H1 (cell line): ENCODE results near the gene ANP32B. TPM values are rescaled to one million over a fixed set of nuclear protein-coding genes. Genes with fewer than 3 reads are reported as not detected.

Experiments used
- CTCF ChIA-PET: fragments of 300-600 bp; sonication (Branson Sonifier 250); formaldehyde crosslinking; loops from one replicate; lab custom pipeline; 2021; ENCODE audit not compliant: partially characterized antibody; lab: Charles Lee
- POLR2A ChIA-PET: fragments of 300-600 bp; sonication (Branson Sonifier 250); formaldehyde crosslinking; loops from one replicate; lab custom pipeline; 2021; ENCODE audit warnings: inconsistent platforms; ENCODE audit not compliant: partially characterized antibody; lab: Charles Lee
- DNase-seq, 2 experiments: peaks; one replicate each; pipeline versions ENCODE4 v3.0.0 to v3.0.0-alpha.2; 2010 to 2022; ENCODE audit warnings: low spot score in 2 of 2, low read depth in 1 of 2, mixed read lengths in 1 of 2
- FAIRE-seq: peaks from 2 replicates; lab custom pipeline; 2011; peaks lifted over from hg19 to GRCh38; lab: Jason Lieb, UNC
- H2AFZ ChIP-seq: 2 replicates; pipeline ENCODE4 v1.8.1; 2012; ENCODE audit warnings: low read length, inconsistent platforms
- H2AK5ac ChIP-seq: 2 replicates; pipeline ENCODE4 v1.6.1; 2013; ENCODE audit warnings: low read depth, low read length
- H2BK120ac ChIP-seq: replicated peaks from 2 replicates; pipeline ENCODE3; 2013; ENCODE audit warnings: low read depth, low read length, inconsistent platforms
- H2BK12ac ChIP-seq: 2 replicates; pipeline ENCODE4 v1.6.1; 2013; ENCODE audit warnings: low read depth, low read length
- H2BK15ac ChIP-seq: 2 replicates; pipeline ENCODE4 v1.6.1; 2013; ENCODE audit warnings: low read length
- H2BK20ac ChIP-seq: 2 replicates; pipeline ENCODE4 v1.6.1; 2013; ENCODE audit warnings: low read length
- H2BK5ac ChIP-seq: 2 replicates; pipeline ENCODE4 v1.6.1; 2013; ENCODE audit warnings: low read depth, low read length
- H3K14ac ChIP-seq: 2 replicates; pipeline ENCODE4 v1.6.1; 2013; ENCODE audit warnings: inconsistent platforms; ENCODE audit not compliant: insufficient read length
- H3K18ac ChIP-seq: 2 replicates; pipeline ENCODE4 v1.6.1; 2013; ENCODE audit warnings: low read length; ENCODE audit errors: extremely low read depth
- H3K23ac ChIP-seq: 2 replicates; pipeline ENCODE4 v1.6.1; 2013; ENCODE audit warnings: inconsistent platforms; ENCODE audit not compliant: insufficient read length
- H3K23me2 ChIP-seq: 2 replicates; pipeline ENCODE4 v1.6.1; 2013; ENCODE audit warnings: low read depth, low read length
- H3K27ac ChIP-seq: 2 replicates; pipeline ENCODE4 v1.6.1; 2011; ENCODE audit warnings: low read depth, low read length, inconsistent platforms
- H3K27me3 ChIP-seq, 4 experiments: replicated peaks in 1 of 4; 1 replicate in 1 of 4; 2 replicates in 3 of 4; pipeline versions ENCODE4 v1.6.1 to v1.8.1; 2011 to 2013; ENCODE audit warnings: low read length in 3 of 4, mild to moderate bottlenecking in 3 of 4, inconsistent platforms in 2 of 4, mixed read lengths in 2 of 4, moderate library complexity in 1 of 4; ENCODE audit not compliant: control insufficient read depth in 3 of 4, insufficient read depth in 3 of 4; ENCODE audit errors: extremely low read depth in 1 of 4
- H3K36me3 ChIP-seq, 4 experiments: 2 replicates each; pipeline versions ENCODE4 v1.6.1 to v1.8.1; 2011 to 2013; ENCODE audit warnings: mild to moderate bottlenecking in 4 of 4, low read length in 3 of 4, moderate library complexity in 2 of 4, control low read depth in 1 of 4, inconsistent platforms in 1 of 4; ENCODE audit not compliant: insufficient read depth in 4 of 4, control insufficient read depth in 2 of 4
- H3K4ac ChIP-seq: replicated peaks from 2 replicates; pipeline ENCODE3; 2013; ENCODE audit warnings: low read length, low read depth, mixed read lengths, inconsistent platforms; ENCODE audit not compliant: insufficient read length
- H3K4me1 ChIP-seq, 4 experiments: replicated peaks in 1 of 4; 1 replicate in 1 of 4; 2 replicates in 3 of 4; pipeline versions ENCODE4 v1.6.1 to v1.8.1; 2011 to 2013; ENCODE audit warnings: low read length in 3 of 4, inconsistent platforms in 2 of 4, mixed read lengths in 1 of 4; ENCODE audit not compliant: insufficient read depth in 4 of 4, control insufficient read depth in 3 of 4
- H3K4me2 ChIP-seq, 2 experiments: 2 replicates each; pipeline versions ENCODE4 v1.6.1 to v1.8.1; 2011 to 2013; ENCODE audit warnings: low read depth in 2 of 2, low read length in 2 of 2, control low read depth in 1 of 2, inconsistent platforms in 1 of 2, mild to moderate bottlenecking in 1 of 2; ENCODE audit not compliant: insufficient read depth in 1 of 2
- H3K4me3 ChIP-seq, 4 experiments: fragments of 200-600, 300-600 bp in 1 of 4; sonication (generic), shearing (Covaris generic), sonication (Bioruptor Twin) in 1 of 4; 2 replicates each; pipeline versions ENCODE4 v1.5.1 to v1.8.1; 2011 to 2016; ENCODE audit warnings: low read length in 4 of 4, low read depth in 3 of 4, control low read depth in 2 of 4, inconsistent platforms in 2 of 4, mild to moderate bottlenecking in 2 of 4, mixed read lengths in 1 of 4, moderate library complexity in 1 of 4; ENCODE audit not compliant: insufficient read depth in 2 of 4; ENCODE audit errors: extremely low read depth in 1 of 4
- H3K56ac ChIP-seq: replicated peaks from 2 replicates; pipeline ENCODE3; 2013; ENCODE audit warnings: low read depth, mild to moderate bottlenecking, mixed read lengths, low read length, inconsistent platforms; ENCODE audit not compliant: insufficient read length
- H3K79me1 ChIP-seq: 2 replicates; pipeline ENCODE4 v1.6.1; 2013; ENCODE audit warnings: low read depth, low read length, control low read depth
- H3K79me2 ChIP-seq, 2 experiments: 2 replicates each; pipeline versions ENCODE4 v1.6.1 to v1.8.1; 2012 to 2013; ENCODE audit warnings: low read length in 2 of 2, mild to moderate bottlenecking in 2 of 2, inconsistent platforms in 1 of 2; ENCODE audit not compliant: insufficient read depth in 2 of 2, control insufficient read depth in 1 of 2
- H3K9ac ChIP-seq, 4 experiments: replicated peaks in 1 of 4; 1 replicate in 1 of 4; 2 replicates in 3 of 4; pipeline versions ENCODE4 v1.6.1 to v1.8.1; 2011 to 2013; ENCODE audit warnings: low read depth in 3 of 4, low read length in 3 of 4, control low read depth in 2 of 4, mild to moderate bottlenecking in 2 of 4, moderate library complexity in 2 of 4, inconsistent platforms in 1 of 4; ENCODE audit errors: extremely low read depth in 1 of 4
- H3K9me3 ChIP-seq, 2 experiments: 2 replicates each; pipeline versions ENCODE4 v1.6.1 to v1.8.1; 2012 to 2013; ENCODE audit warnings: mild to moderate bottlenecking in 2 of 2, moderate library complexity in 2 of 2, control low read depth in 1 of 2, inconsistent platforms in 1 of 2, low read depth in 1 of 2, low read length in 1 of 2, mixed read lengths in 1 of 2; ENCODE audit not compliant: insufficient read depth in 2 of 2
- H4K20me1 ChIP-seq, 2 experiments: replicated peaks in 1 of 2; 2 replicates each; pipeline versions ENCODE3 to v1.8.1; 2011 to 2013; ENCODE audit warnings: inconsistent platforms in 2 of 2, low read length in 2 of 2, mild to moderate bottlenecking in 1 of 2; ENCODE audit not compliant: insufficient read depth in 2 of 2, control insufficient read depth in 1 of 2
- H4K5ac ChIP-seq: 2 replicates; pipeline ENCODE4 v1.6.1; 2013; ENCODE audit warnings: low read length, low read depth, mixed read lengths, inconsistent platforms; ENCODE audit not compliant: insufficient read length
- H4K8ac ChIP-seq: 2 replicates; pipeline ENCODE4 v1.8.0; 2013; ENCODE audit warnings: mild to moderate bottlenecking, moderate library complexity, low read length, inconsistent platforms; ENCODE audit not compliant: insufficient read depth; ENCODE audit errors: extremely low read depth
- H4K91ac ChIP-seq: replicated peaks from 2 replicates; pipeline ENCODE3; 2013; ENCODE audit warnings: low read length, mixed read lengths, inconsistent platforms; ENCODE audit not compliant: insufficient read length
- HDAC2 ChIP-seq, 2 experiments: fragments of 300-600 bp in 1 of 2; sonication (generic) in 1 of 2; IDR thresholded peaks; 2 replicates each; pipeline ENCODE4 v1.6.1; 2011 to 2012; ENCODE audit warnings: low read depth in 2 of 2, low read length in 2 of 2, mild to moderate bottlenecking in 2 of 2, moderate library complexity in 2 of 2, borderline replicate concordance in 1 of 2, inconsistent platforms in 1 of 2
- SIRT6 ChIP-seq: IDR thresholded peaks from one replicate; pipeline ENCODE4 v1.7.1; 2012; ENCODE audit warnings: low read length, inconsistent platforms
- WGBS, 2 experiments: shearing (Covaris generic) in 1 of 2; methylation state at CpG; one replicate each; pipeline versions ENCODE4 v1.1.6 to v1.1.7; 2013 to 2015; ENCODE audit warnings: low lambda C conversion rate in 2 of 2, mixed read lengths in 2 of 2, inconsistent platforms in 1 of 2, low coverage in 1 of 2, missing lambda C conversion rate in 1 of 2; ENCODE audit not compliant: insufficient replicate concordance in 2 of 2, insufficient coverage in 1 of 2, insufficient read length in 1 of 2; ENCODE audit errors: extremely low coverage in 1 of 2, missing lambda C conversion rate in 1 of 2; 5-methylcytosine and 5-hydroxymethylcytosine counted together
- polyA plus RNA-seq, 7 experiments: library from polyadenylated mRNA; depleted of rRNA in 3 of 7; stranded (reverse) in 5 of 7; unstranded in 2 of 7; fragments of >200 nt in 5 of 7; fragments of 200-250 nt in 2 of 7; gene quantifications; 1 replicate in 5 of 7; 2 replicates in 1 of 7; 4 replicates in 1 of 7; pipeline versions ENCODE4 v1.2.1 to v1.2.3, GENCODE V29; 2011 to 2013; ENCODE audit warnings: missing spikeins in 2 of 7, mixed read lengths in 2 of 7
- total RNA-seq: library from RNA; stranded (reverse); fragmentation: NEBNext Ultra II Directional; extraction: Animal tissue kit (Norgen Biotek cat#: 25700); gene quantifications from 2 replicates; pipeline ENCODE4 v1.2.1, GENCODE V29; 2021

ANP32B gene
- total and polyA plus RNA-seq, 2 of the 8 experiments (the other 6 are each of a cell fraction or from before 2014, with no cell fraction given): 7.6 to 88.1 TPM

- no peak overlapping the region for H2BK12ac ChIP-seq
- no peak overlapping the region for H2BK120ac ChIP-seq
- 78% methylated on average over 7 of the region's 7 CpGs; no CpG with 5 or more reads in 1 of the 2 experiments for WGBS, 2 experiments
- H4K91ac ChIP-seq: no peak overlapping the region
- H2BK15ac ChIP-seq: no peak overlapping the region
- no peak overlapping the region for H4K5ac ChIP-seq
- H3K23ac ChIP-seq: no peak overlapping the region
- ChIA-PET CTCF (interaction anchor here (0.6 kb wide), 1 partner anchor 16 kb away, joined by 3 read pairs; no protein-coding TSS in a partner anchor), POLR2A (interaction anchor here (0.6 kb wide), 1 partner anchor 36 kb away, joined by 3 read pairs; no protein-coding TSS in a partner anchor)
- H3K4me3 ChIP-seq: no peak overlapping the region
- no peak overlapping the region for H3K18ac ChIP-seq
- H3K36me3 ChIP-seq: no peaks in the 10 kb centered on the region
- no peak overlapping the region for H3K27ac ChIP-seq
- peaks cover 38 to 79% (median 52%) of the 10 kb centered on the region in 4 experiments for H3K27me3 ChIP-seq
- H3K4me2 ChIP-seq: no peak overlapping the region
- H3K9me3 ChIP-seq: peaks cover 0 to under 1% of the 10 kb centered on the region in 2 experiments; a peak in 1 of 4 replicates
- no peak overlapping the region for H3K4ac ChIP-seq
- H3K14ac ChIP-seq: no peak overlapping the region
- H2BK20ac ChIP-seq: no peak overlapping the region
- H4K20me1 ChIP-seq: peaks cover 6 to 19% of the 10 kb centered on the region in 2 experiments
- H3K9ac ChIP-seq: no peak overlapping the region
- H2AFZ ChIP-seq: no peak overlapping the region
- FAIRE-seq: no peak
- H3K23me2 ChIP-seq: peaks cover 10% of the 10 kb centered on the region; the same call in 1 of the 2 replicates
- peaks cover 0 to 3% (median under 1%) of the 10 kb centered on the region in 4 experiments; a peak in 2 of 7 replicates for H3K4me1 ChIP-seq
- no peaks in the 10 kb centered on the region for H3K79me1 ChIP-seq
- H3K56ac ChIP-seq: no peak overlapping the region
- H2BK5ac ChIP-seq: no peak overlapping the region
- no peak overlapping the region for H4K8ac ChIP-seq
- H2AK5ac ChIP-seq: no peak overlapping the region
- no peaks in the 10 kb centered on the region for H3K79me2 ChIP-seq
- no peak for DNase-seq
- TF ChIP-seq SIRT6 (no peak), HDAC2 (IDR thresholded peaks at IDR 0.05; ENCODE audit: borderline replicate concordance in 1 of 2, low read depth in 2 of 2, low read length in 2 of 2) (no peak)
Observed at GRCh38 chr9:97979788-97980478, 3.2 kb upstream of the ANP32B start.
